H1 (cell line): ENCODE data around the gene OR2T4. TPM values are rescaled to one million over a fixed set of nuclear protein-coding genes. Genes with fewer than 3 reads are reported as not detected.

Experiments
- CHD7 ChIP-seq: fragments of 300-600 bp; sonication (generic); IDR thresholded peaks from 2 replicates; pipeline ENCODE4 v1.7.1; 2012; ENCODE audit warnings: low read length, moderate library complexity, mild to moderate bottlenecking, inconsistent platforms; ENCODE audit not compliant: insufficient replicate concordance
- CTCF ChIP-seq, 3 experiments: IDR thresholded peaks; 1 replicate in 2 of 3; 2 replicates in 1 of 3; pipeline versions ENCODE4 v1.5.1 to v1.6.1; 2011; ENCODE audit warnings: low read length in 3 of 3, mild to moderate bottlenecking in 3 of 3, inconsistent platforms in 2 of 3, low read depth in 1 of 3, moderate library complexity in 1 of 3; ENCODE audit not compliant: insufficient read depth in 1 of 3; ENCODE audit errors: control extremely low read depth in 1 of 3
- GTF2F1 ChIP-seq: IDR thresholded peaks from 2 replicates; pipeline ENCODE4 v1.6.1; 2012; ENCODE audit warnings: low read depth, low read length, improper control_type of control experiment, borderline replicate concordance
- KDM1A ChIP-seq: fragments of 200-600, 300-600 bp; sonication (generic); IDR thresholded peaks from 2 replicates; pipeline ENCODE4 v1.7.1; 2016; ENCODE audit warnings: mild to moderate bottlenecking, low read length, borderline replicate concordance
- KDM4A ChIP-seq: IDR thresholded peaks from one replicate; pipeline ENCODE4 v1.7.1; 2012; ENCODE audit warnings: low read depth, mild to moderate bottlenecking, moderate library complexity, low read length, inconsistent platforms; ENCODE audit not compliant: severe bottlenecking
- RBBP5 ChIP-seq: IDR thresholded peaks from 2 replicates; pipeline ENCODE4 v1.7.1; 2012; ENCODE audit warnings: low read depth, mild to moderate bottlenecking, inconsistent platforms, low read length, moderate library complexity, borderline replicate concordance
- RFX5 ChIP-seq: IDR thresholded peaks from 2 replicates; pipeline ENCODE4 v1.6.1; 2011; ENCODE audit warnings: low read depth, low read length, improper control_type of control experiment, borderline replicate concordance
- RNF2 ChIP-seq: fragments of 200-900, 300-1000 bp; sonication (generic); IDR thresholded peaks from 2 replicates; pipeline ENCODE4 v1.7.1; 2016; ENCODE audit warnings: borderline replicate concordance, low read depth, mild to moderate bottlenecking, antibody characterized with exemption, low read length; ENCODE audit not compliant: poor library complexity, severe bottlenecking; ENCODE audit errors: missing control alignments
- polyA plus RNA-seq, 7 experiments: library from polyadenylated mRNA; depleted of rRNA in 3 of 7; stranded (reverse) in 5 of 7; unstranded in 2 of 7; fragments of >200 nt in 5 of 7; fragments of 200-250 nt in 2 of 7; gene quantifications; 1 replicate in 5 of 7; 2 replicates in 1 of 7; 4 replicates in 1 of 7; pipeline versions ENCODE4 v1.2.1 to v1.2.3, GENCODE V29; 2011 to 2013; ENCODE audit warnings: missing spikeins in 2 of 7, mixed read lengths in 2 of 7
- total RNA-seq: library from RNA; stranded (reverse); fragmentation: NEBNext Ultra II Directional; extraction: Animal tissue kit (Norgen Biotek cat#: 25700); gene quantifications from 2 replicates; pipeline ENCODE4 v1.2.1, GENCODE V29; 2021

OR2T4 gene
- total and polyA plus RNA-seq, 2 of the 8 experiments (the other 6 are each of a cell fraction or from before 2014, with no cell fraction given): not detected

- no peak for TF ChIP-seq CHD7
- no peak for TF ChIP-seq RFX5
- TF ChIP-seq GTF2F1: no peak
- no peak for TF ChIP-seq RBBP5
- no peak for TF ChIP-seq KDM1A
- TF ChIP-seq KDM4A: no peak
- TF ChIP-seq CTCF (IDR thresholded peaks at IDR 0.05; ENCODE audit: control extremely low read depth in 1 of 3, insufficient read depth in 1 of 3, low read depth in 1 of 3, low read length in 3 of 3): no peak
- no peak for TF ChIP-seq RNF2
Measured at GRCh38 chr1:248380854-248381253, 19.4 kb downstream of the OR2T4 start (continued).
